HepG2 (cell line): ENCODE measurements around the gene JOSD1. TPM values are rescaled to one million over a fixed set of nuclear protein-coding genes. Genes with fewer than 3 reads are reported as not detected.
A peak's percentile ranks its signal among the peaks of the same experiment; 100 is the strongest.

Experiments
- ARNT ChIP-seq: fragments of 450-650 bp; IDR thresholded peaks from 2 replicates; pipeline ENCODE4 v1.6.1; 2017
- CENPT ChIP-seq: sonication (generic); formaldehyde crosslinking; IDR thresholded peaks from 2 replicates; pipeline ENCODE4 v1.8.0; 2022; ENCODE audit warnings: low read depth, mild to moderate bottlenecking, moderate library complexity, missing genetic modification reagents
- DDIT3 ChIP-seq: sonication (generic); formaldehyde crosslinking; IDR thresholded peaks from 2 replicates; pipeline ENCODE4 v1.4.0; 2020; ENCODE audit warnings: mild to moderate bottlenecking, missing genetic modification reagents
- ELK4 ChIP-seq: sonication (generic); formaldehyde crosslinking; IDR thresholded peaks from 2 replicates; pipeline ENCODE4 v1.9.0; 2021; ENCODE audit warnings: missing genetic modification reagents, borderline replicate concordance
- FOXA3 ChIP-seq: IDR thresholded peaks from 2 replicates; pipeline ENCODE4 v1.6.1; 2016; ENCODE audit warnings: missing genetic modification reagents, missing compliant biosample characterization
- HMGXB3 ChIP-seq: sonication (generic); formaldehyde crosslinking; IDR thresholded peaks from 2 replicates; pipeline ENCODE4 v1.4.0; 2020; ENCODE audit warnings: missing genetic modification reagents, borderline replicate concordance
- HNF4A ChIP-seq: sonication (generic); formaldehyde crosslinking; IDR thresholded peaks from 2 replicates; pipeline ENCODE4 v1.4.0; 2020; ENCODE audit warnings: missing genetic modification reagents
- HOXA3 ChIP-seq: sonication (generic); formaldehyde crosslinking; IDR thresholded peaks from 2 replicates; pipeline ENCODE4 v1.5.0; 2020; ENCODE audit warnings: missing genetic modification reagents
- NAIF1 ChIP-seq: sonication (generic); formaldehyde crosslinking; IDR thresholded peaks from 2 replicates; pipeline ENCODE4 v1.5.0; 2020; ENCODE audit warnings: mild to moderate bottlenecking, missing genetic modification reagents, borderline replicate concordance
- TARDBP ChIP-seq: sonication (generic); formaldehyde crosslinking; IDR thresholded peaks from 2 replicates; pipeline ENCODE4 v1.8.0; 2022; ENCODE audit warnings: mild to moderate bottlenecking, missing genetic modification reagents
- ZNF124 ChIP-seq: sonication (generic); formaldehyde crosslinking; IDR thresholded peaks from 2 replicates; pipeline ENCODE4 v1.4.0; 2020; ENCODE audit warnings: missing genetic modification reagents
- ZNF18 ChIP-seq: sonication (generic); formaldehyde crosslinking; IDR thresholded peaks from 2 replicates; pipeline ENCODE4 v1.8.0; 2022; ENCODE audit warnings: mild to moderate bottlenecking, missing genetic modification reagents; ENCODE audit not compliant: insufficient replicate concordance
- ZNF737 ChIP-seq: sonication (generic); formaldehyde crosslinking; IDR thresholded peaks from 2 replicates; pipeline ENCODE4 v1.5.0; 2020; ENCODE audit warnings: missing genetic modification reagents, mild to moderate bottlenecking, borderline replicate concordance
- ZNF782 ChIP-seq: sonication (generic); formaldehyde crosslinking; IDR thresholded peaks from 2 replicates; pipeline ENCODE4 v1.4.0; 2020; ENCODE audit warnings: missing genetic modification reagents, mild to moderate bottlenecking, borderline replicate concordance
- polyA plus RNA-seq, 8 experiments: library from polyadenylated mRNA; depleted of rRNA in 3 of 8; stranded (reverse) in 7 of 8; unstranded in 1 of 8; fragments of >200 nt; fragmentation: Illumina TruSeq in 4 of 8; extraction: Trizol in 4 of 8; gene quantifications; 2 replicates each; pipeline versions ENCODE4 v1.2.1 to v1.2.3, GENCODE V29; 2011 to 2016; ENCODE audit warnings: low read depth in 4 of 8, missing spikeins in 1 of 8, mixed read lengths in 1 of 8; ENCODE audit not compliant: insufficient read depth in 1 of 8
- total RNA-seq, 5 experiments: library from RNA; depleted of rRNA; stranded (reverse); fragments of >200 nt; fragmentation: Illumina TruSeq; extraction: Trizol; gene quantifications; 2 replicates each; pipeline ENCODE4 v1.2.3, GENCODE V29; 2016; ENCODE audit warnings: low read depth in 1 of 5
- TF ChIP-seq, protein P1 (sequence below): IDR thresholded peaks from 2 replicates; pipeline ENCODE4 v1.6.1; 2016; ENCODE audit warnings: low read depth
- TF ChIP-seq, protein P2 (sequence below): fragments of 450-650 bp; IDR thresholded peaks from 2 replicates; pipeline ENCODE4 v1.6.1; 2016

The JOSD1 gene
- total and polyA plus RNA-seq, 2 of the 13 experiments (the other 11 are each of a cell fraction or from before 2014, with no cell fraction given): 31.7 to 38.4 TPM

DNA sequence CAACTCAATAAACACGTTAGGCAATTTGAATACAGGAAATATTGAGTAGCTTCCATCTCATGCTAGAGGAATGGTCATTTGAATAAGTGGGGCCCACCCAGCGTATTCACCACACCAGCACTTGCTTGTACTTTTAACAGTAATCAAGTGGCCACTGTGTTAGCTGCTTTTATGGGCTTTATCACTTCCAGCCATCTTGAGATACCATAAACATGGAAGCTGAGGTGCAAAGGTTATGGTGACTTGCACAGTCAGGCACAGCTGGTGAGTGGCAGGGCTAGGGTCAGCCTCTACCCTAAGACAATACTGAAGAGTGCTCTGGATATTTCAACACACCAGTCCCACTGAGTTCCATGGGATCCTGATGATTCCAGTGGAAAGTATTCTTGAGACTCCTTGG, 6.7 kb downstream of the JOSD1 start (continued):
- peak; percentile 76 for TF ChIP-seq HNF4A (CRISPR knock-in tag)
- no peak for TF ChIP-seq CENPT
- TF ChIP-seq, protein P1, sequence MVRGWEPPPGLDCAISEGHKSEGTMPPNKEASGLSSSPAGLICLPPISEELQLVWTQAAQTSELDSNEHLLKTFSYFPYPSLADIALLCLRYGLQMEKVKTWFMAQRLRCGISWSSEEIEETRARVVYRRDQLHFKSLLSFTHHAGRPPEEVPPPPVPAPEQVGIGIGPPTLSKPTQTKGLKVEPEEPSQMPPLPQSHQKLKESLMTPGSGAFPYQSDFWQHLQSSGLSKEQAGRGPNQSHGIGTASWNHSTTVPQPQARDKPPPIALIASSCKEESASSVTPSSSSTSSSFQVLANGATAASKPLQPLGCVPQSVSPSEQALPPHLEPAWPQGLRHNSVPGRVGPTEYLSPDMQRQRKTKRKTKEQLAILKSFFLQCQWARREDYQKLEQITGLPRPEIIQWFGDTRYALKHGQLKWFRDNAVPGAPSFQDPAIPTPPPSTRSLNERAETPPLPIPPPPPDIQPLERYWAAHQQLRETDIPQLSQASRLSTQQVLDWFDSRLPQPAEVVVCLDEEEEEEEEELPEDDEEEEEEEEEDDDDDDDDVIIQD: no peak
- no peak for TF ChIP-seq ZNF782 (CRISPR knock-in tag)
- TF ChIP-seq NAIF1 (CRISPR knock-in tag): no peak
- TF ChIP-seq ZNF124 (CRISPR knock-in tag): no peak
- peak; percentile 56 for TF ChIP-seq HOXA3 (CRISPR knock-in tag)
- TF ChIP-seq HMGXB3 (CRISPR knock-in tag): 0 out of 2 replicates have a peak, but pooled peaks have one; percentile 30
- TF ChIP-seq, protein P2, sequence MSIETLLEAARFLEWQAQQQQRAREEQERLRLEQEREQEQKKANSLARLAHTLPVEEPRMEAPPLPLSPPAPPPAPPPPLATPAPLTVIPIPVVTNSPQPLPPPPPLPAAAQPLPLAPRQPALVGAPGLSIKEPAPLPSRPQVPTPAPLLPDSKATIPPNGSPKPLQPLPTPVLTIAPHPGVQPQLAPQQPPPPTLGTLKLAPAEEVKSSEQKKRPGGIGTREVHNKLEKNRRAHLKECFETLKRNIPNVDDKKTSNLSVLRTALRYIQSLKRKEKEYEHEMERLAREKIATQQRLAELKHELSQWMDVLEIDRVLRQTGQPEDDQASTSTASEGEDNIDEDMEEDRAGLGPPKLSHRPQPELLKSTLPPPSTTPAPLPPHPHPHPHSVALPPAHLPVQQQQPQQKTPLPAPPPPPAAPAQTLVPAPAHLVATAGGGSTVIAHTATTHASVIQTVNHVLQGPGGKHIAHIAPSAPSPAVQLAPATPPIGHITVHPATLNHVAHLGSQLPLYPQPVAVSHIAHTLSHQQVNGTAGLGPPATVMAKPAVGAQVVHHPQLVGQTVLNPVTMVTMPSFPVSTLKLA: no peak
- TF ChIP-seq FOXA3 (CRISPR knock-in tag): 0 out of 2 replicates have a peak, but pooled peaks have one; percentile 20
- TF ChIP-seq DDIT3 (CRISPR knock-in tag): no peak
- no peak for TF ChIP-seq TARDBP (CRISPR knock-in tag)
- no peak for TF ChIP-seq ZNF18
- no peak for TF ChIP-seq ELK4 (CRISPR knock-in tag)
- TF ChIP-seq ARNT: no peak
- TF ChIP-seq ZNF737 (CRISPR knock-in tag): no peak
